Neural progenitor cell (in vitro differentiated cells): ENCODE data around the gene RER1. TPM values are rescaled to one million over a fixed set of nuclear protein-coding genes. Genes with fewer than 3 reads are reported as not detected.

Experiments used
- DNase-seq: peaks from one replicate; pipeline ENCODE4 v3.0.0-alpha.2; 2016; ENCODE audit warnings: low spot score
- H2AFZ ChIP-seq: fragments of 200-600 bp; sonication (generic); replicated peaks from 2 replicates; pipeline ENCODE4 v1.6.1; 2016; ENCODE audit warnings: antibody characterized with exemption
- H3F3A ChIP-seq: fragments of 200-600 bp; sonication (generic); 2 replicates; pipeline ENCODE4 v1.6.1; 2016; ENCODE audit warnings: antibody characterized with exemption, low read depth
- H3K27ac ChIP-seq: fragments of 200-600 bp; sonication (generic); 2 replicates; pipeline ENCODE4 v1.5.1; 2016; ENCODE audit warnings: mild to moderate bottlenecking
- H3K27me3 ChIP-seq: fragments of 200-600 bp; sonication (generic); 2 replicates; pipeline ENCODE4 v1.6.1; 2016; ENCODE audit warnings: mild to moderate bottlenecking, moderate library complexity
- H3K36me3 ChIP-seq: fragments of 200-600 bp; sonication (generic); 2 replicates; pipeline ENCODE4 v1.5.1; 2016
- H3K4me1 ChIP-seq: fragments of 200-600 bp; sonication (generic); 2 replicates; pipeline ENCODE4 v1.6.1; 2016; ENCODE audit warnings: mixed run types
- H3K4me2 ChIP-seq: fragments of 200-600 bp; sonication (generic); 2 replicates; pipeline ENCODE4 v1.6.1; 2016
- H3K4me3 ChIP-seq: fragments of 200-600 bp; sonication (generic); 2 replicates; pipeline ENCODE4 v1.5.1; 2016
- H3K79me2 ChIP-seq: fragments of 200-600 bp; sonication (generic); 2 replicates; pipeline ENCODE4 v1.6.1; 2016; ENCODE audit warnings: low read depth
- H3K9ac ChIP-seq: fragments of 200-600 bp; sonication (generic); 2 replicates; pipeline ENCODE4 v1.6.1; 2016
- H3K9me3 ChIP-seq: fragments of 200-600 bp; sonication (generic); 2 replicates; pipeline ENCODE4 v1.5.1; 2016; ENCODE audit warnings: low read depth
- H4K20me1 ChIP-seq: fragments of 200-600 bp; sonication (generic); 2 replicates; pipeline ENCODE4 v1.6.1; 2016; ENCODE audit warnings: low read depth
- H3K27ac Mint-ChIP-seq: 3 replicates; pipeline ENCODE4 v1.8.0; 2021; ENCODE audit warnings: mixed read lengths
- H3K27me3 Mint-ChIP-seq: 2 replicates; pipeline ENCODE4 v1.8.0; 2022; ENCODE audit warnings: low read depth, mild to moderate bottlenecking, inconsistent platforms, moderate library complexity, mixed read lengths; ENCODE audit not compliant: insufficient read depth
- H3K36me3 Mint-ChIP-seq: 3 replicates; pipeline ENCODE4 v1.8.0; 2021; ENCODE audit warnings: mixed read lengths
- H3K4me1 Mint-ChIP-seq: 3 replicates; pipeline ENCODE4 v1.8.0; 2021; ENCODE audit warnings: mixed read lengths
- H3K4me3 Mint-ChIP-seq: 3 replicates; pipeline ENCODE4 v1.8.0; 2021; ENCODE audit warnings: mild to moderate bottlenecking, moderate library complexity, mixed read lengths
- H3K9me3 Mint-ChIP-seq: 3 replicates; pipeline ENCODE4 v1.8.0; 2020; ENCODE audit warnings: mixed read lengths
- EZH2 ChIP-seq: fragments of 200-600 bp; sonication (generic); IDR thresholded peaks from 2 replicates; pipeline ENCODE4 v1.6.1; 2017; ENCODE audit warnings: antibody characterized with exemption, mild to moderate bottlenecking, moderate library complexity
- EZH2phosphoT487 ChIP-seq: fragments of 200-600 bp; sonication (generic); IDR thresholded peaks from 2 replicates; pipeline ENCODE4 v1.6.1; 2017; ENCODE audit warnings: antibody characterized with exemption
- total RNA-seq: library from RNA; depleted of rRNA; stranded (reverse); fragments of >200 nt; gene quantifications from 2 replicates; pipeline ENCODE4 v1.2.3, GENCODE V29; 2015; ENCODE audit warnings: low replicate concordance
- TF ChIP-seq, protein P1 (sequence below): fragments of 200-600 bp; sonication (generic); IDR thresholded peaks from 2 replicates; pipeline ENCODE4 v1.5.1; 2017; ENCODE audit warnings: antibody characterized with exemption, mild to moderate bottlenecking

Gene RER1
- total RNA-seq, 1 donor from 2014 or later = 39.1 TPM

- Mint-ChIP-seq H3K4me1 (peaks cover 22% of the 10 kb centered on the region), H3K9me3 (no peaks in the 10 kb centered on the region), H3K27me3 (peaks cover 3% of the 10 kb centered on the region), H3K36me3 (peaks cover 10% of the 10 kb centered on the region), H3K27ac (no peak overlapping the region), H3K4me3 (no peak overlapping the region)
- Histone ChIP-seq H3K4me1 (peaks cover 9% of the 10 kb centered on the region), H3K36me3 (no peaks in the 10 kb centered on the region), H2AFZ (no peak overlapping the region), H3K9ac (no peak overlapping the region), H3K4me3 (no peak overlapping the region), H3K9me3 (no peaks in the 10 kb centered on the region), H3K27ac (no peak overlapping the region), H3F3A (peaks cover 10% of the 10 kb centered on the region), H3K4me2 (no peak overlapping the region), H4K20me1 (peaks cover 11% of the 10 kb centered on the region), H3K27me3 (no peaks in the 10 kb centered on the region), H3K79me2 (peaks cover 28% of the 10 kb centered on the region)
- no peak for DNase-seq
- TF ChIP-seq EZH2phosphoT487 = no peak
- TF ChIP-seq, protein P1, sequence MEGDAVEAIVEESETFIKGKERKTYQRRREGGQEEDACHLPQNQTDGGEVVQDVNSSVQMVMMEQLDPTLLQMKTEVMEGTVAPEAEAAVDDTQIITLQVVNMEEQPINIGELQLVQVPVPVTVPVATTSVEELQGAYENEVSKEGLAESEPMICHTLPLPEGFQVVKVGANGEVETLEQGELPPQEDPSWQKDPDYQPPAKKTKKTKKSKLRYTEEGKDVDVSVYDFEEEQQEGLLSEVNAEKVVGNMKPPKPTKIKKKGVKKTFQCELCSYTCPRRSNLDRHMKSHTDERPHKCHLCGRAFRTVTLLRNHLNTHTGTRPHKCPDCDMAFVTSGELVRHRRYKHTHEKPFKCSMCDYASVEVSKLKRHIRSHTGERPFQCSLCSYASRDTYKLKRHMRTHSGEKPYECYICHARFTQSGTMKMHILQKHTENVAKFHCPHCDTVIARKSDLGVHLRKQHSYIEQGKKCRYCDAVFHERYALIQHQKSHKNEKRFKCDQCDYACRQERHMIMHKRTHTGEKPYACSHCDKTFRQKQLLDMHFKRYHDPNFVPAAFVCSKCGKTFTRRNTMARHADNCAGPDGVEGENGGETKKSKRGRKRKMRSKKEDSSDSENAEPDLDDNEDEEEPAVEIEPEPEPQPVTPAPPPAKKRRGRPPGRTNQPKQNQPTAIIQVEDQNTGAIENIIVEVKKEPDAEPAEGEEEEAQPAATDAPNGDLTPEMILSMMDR = no peak
- no peak for TF ChIP-seq EZH2
These were observed 3.4 kb upstream of the RER1 start for GRCh38 chr1:2388004-2388913.

DNA sequence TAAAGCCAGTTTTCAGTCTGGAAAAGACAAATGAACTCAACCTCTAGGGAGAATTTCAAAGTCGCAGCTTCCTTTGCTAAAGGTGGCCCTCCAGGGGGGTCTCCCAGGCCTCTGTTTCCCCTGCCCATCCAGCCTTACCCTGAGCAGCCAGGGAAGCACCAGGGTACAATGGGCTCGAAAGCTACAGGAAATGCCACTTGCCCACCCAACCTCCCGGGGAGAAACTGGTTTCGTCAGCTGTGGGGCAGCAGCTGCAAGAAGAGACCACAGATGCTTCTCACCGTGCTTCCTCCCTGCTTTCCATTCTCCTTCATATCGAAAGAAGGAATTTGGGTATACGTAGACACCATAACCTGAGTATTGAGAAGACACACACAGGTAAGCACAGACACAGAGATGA is 2.0 kb upstream of the RER1 start:
- peaks cover 41% of the 10 kb centered on the region for H3K79me2 ChIP-seq
- no peak overlapping the region for H3K4me3 ChIP-seq
- peaks cover 10% of the 10 kb centered on the region for H3F3A ChIP-seq
- H3K27ac ChIP-seq = no peak overlapping the region
- no peak overlapping the region for H3K9ac ChIP-seq
- H3K36me3 Mint-ChIP-seq = peaks cover 15% of the 10 kb centered on the region
- H4K20me1 ChIP-seq = peaks cover 15% of the 10 kb centered on the region
- no peaks in the 10 kb centered on the region for H3K9me3 ChIP-seq
- H3K4me1 Mint-ChIP-seq = peaks cover 21% of the 10 kb centered on the region
- no peak overlapping the region for H3K4me2 ChIP-seq
- H3K4me3 Mint-ChIP-seq = peak overlapping the region; percentile 88
- no peak for DNase-seq
- no peaks in the 10 kb centered on the region for H3K36me3 ChIP-seq
- H2AFZ ChIP-seq = no peak overlapping the region
- no peak overlapping the region for H3K27ac Mint-ChIP-seq
- H3K4me1 ChIP-seq = peaks cover 9% of the 10 kb centered on the region
- H3K27me3 ChIP-seq = no peaks in the 10 kb centered on the region
- H3K27me3 Mint-ChIP-seq = peaks cover 4% of the 10 kb centered on the region
- no peaks in the 10 kb centered on the region for H3K9me3 Mint-ChIP-seq
- TF ChIP-seq EZH2phosphoT487 (no peak), EZH2 (no peak)
- TF ChIP-seq, protein P1 = no peak

- DNase-seq = peak; percentile 49
- Histone ChIP-seq H3K4me2 (peak overlapping the region; percentile 89), H4K20me1 (peaks cover 15% of the 10 kb centered on the region), H3K27ac (no peak overlapping the region), H3K4me1 (peaks cover 9% of the 10 kb centered on the region), H3K9me3 (no peaks in the 10 kb centered on the region), H3K79me2 (peaks cover 49% of the 10 kb centered on the region), H3K36me3 (no peaks in the 10 kb centered on the region), H3K4me3 (peak overlapping the region; percentile 95), H3F3A (peaks cover 10% of the 10 kb centered on the region), H3K9ac (peak overlapping the region; percentile 68), H2AFZ (no peak overlapping the region), H3K27me3 (no peaks in the 10 kb centered on the region)
- H3K27me3 Mint-ChIP-seq = peaks cover 6% of the 10 kb centered on the region
- peaks cover 16% of the 10 kb centered on the region for H3K36me3 Mint-ChIP-seq
- H3K9me3 Mint-ChIP-seq = no peaks in the 10 kb centered on the region
- TF ChIP-seq EZH2phosphoT487 = no peak
- no peak for TF ChIP-seq EZH2
- TF ChIP-seq, protein P1 = no peak
- H3K4me1 Mint-ChIP-seq = peaks cover 24% of the 10 kb centered on the region
- peak overlapping the region; percentile 91 for H3K27ac Mint-ChIP-seq
- peak overlapping the region; percentile 91 for H3K4me3 Mint-ChIP-seq
These were observed 379 bp downstream of the RER1 start for GRCh38 chr1:2391931-2392509.
